ENCODE measurements around the gene IER3. TPM values are rescaled to one million over a fixed set of nuclear protein-coding genes. Genes with fewer than 3 reads are reported as not detected.

IER3 gene
- total and polyA plus RNA-seq, 2 of the 13 experiments (the other 11 are each of a cell fraction or from before 2014, with no cell fraction given), result 51.1 to 131 TPM

GRCh38 chr6:30742316-30743098, 1.8 kb downstream of the IER3 start, which contains the start of gene FLOT1 (continued):
- TF ChIP-seq CERS6 (CRISPR knock-in tag; IDR thresholded peaks at IDR 0.05), result no peak
- no peak for TF ChIP-seq ZNF382 (CRISPR knock-in tag; IDR thresholded peaks at IDR 0.05; ENCODE audit: borderline replicate concordance)
- TF ChIP-seq ZNF703 (CRISPR knock-in tag; IDR thresholded peaks at IDR 0.05; ENCODE audit: borderline replicate concordance), result 0 out of 2 replicates have a peak, but pooled peaks have one; percentile 87
- TF ChIP-seq HNRNPUL1 (IDR thresholded peaks at IDR 0.05; ENCODE audit: low read depth, low read length), result peak; percentile 95
- peak; percentile 81 for TF ChIP-seq ZHX1 (CRISPR knock-in tag; IDR thresholded peaks at IDR 0.05; ENCODE audit: low read depth)
- TF ChIP-seq MXI1 (IDR thresholded peaks at IDR 0.05; ENCODE audit: borderline replicate concordance, low read depth, low read length), result peak; percentile 82; the same call in 2 of the 3 replicates
- peak; percentile 88; the same call in 1 of the 2 replicates for TF ChIP-seq ZNF558 (CRISPR knock-in tag; IDR thresholded peaks at IDR 0.05; ENCODE audit: borderline replicate concordance)
- TF ChIP-seq ZNF737 (CRISPR knock-in tag; IDR thresholded peaks at IDR 0.05; ENCODE audit: borderline replicate concordance), result no peak
- TF ChIP-seq HIC2 (CRISPR knock-in tag; IDR thresholded peaks at IDR 0.05; ENCODE audit: low read depth), result peak; percentile 98
- peak; percentile 96 for TF ChIP-seq ZNF552 (CRISPR knock-in tag; IDR thresholded peaks at IDR 0.05; ENCODE audit: borderline replicate concordance)
- peak; percentile 100 for TF ChIP-seq AGO1 (IDR thresholded peaks at IDR 0.05; ENCODE audit: low read depth, low read length, poor library complexity, severe bottlenecking)
- peak; percentile 76 for TF ChIP-seq NFAT5 (CRISPR knock-in tag; IDR thresholded peaks at IDR 0.05)
- TF ChIP-seq ZC3H13 (CRISPR knock-in tag; IDR thresholded peaks at IDR 0.05), result peak; percentile 100
